Measurements from ENCODE around the gene HAS3. TPM values are rescaled to one million over a fixed set of nuclear protein-coding genes. Genes with fewer than 3 reads are reported as not detected.
A peak's percentile ranks its signal among the peaks of the same experiment; 100 is the strongest.
"Not testable (repeated sequence)": the region's sequence is repeated elsewhere in the genome, so short reads cannot be mapped to it uniquely, and the experiment has no call there.

Gene HAS3
- total RNA-seq, 2 experiments from 2014 or later: 0.67 to 0.84 TPM

DNA sequence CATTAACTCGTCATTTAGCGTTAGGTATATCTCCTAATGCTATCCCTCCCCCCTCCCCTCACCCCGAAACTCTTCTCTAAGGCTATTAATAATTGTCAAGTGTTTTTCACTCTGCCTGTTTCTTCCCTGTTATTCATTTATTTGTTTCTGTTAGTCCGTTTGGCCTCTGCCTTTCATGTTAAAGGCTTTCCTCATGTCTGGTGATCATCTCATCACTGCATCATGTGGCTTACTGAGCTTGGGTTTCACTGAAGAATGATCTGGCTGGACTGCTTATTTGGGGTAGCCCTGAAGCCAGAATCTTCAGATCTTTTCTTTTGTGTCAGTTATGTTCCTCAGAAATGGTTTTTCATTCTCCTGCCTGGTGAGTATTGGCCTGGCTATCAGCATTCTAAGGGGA is 36.5 kb downstream of the HAS3 start:
- peaks cover 6% of the 10 kb centered on the region for H3K4me1 Mint-ChIP-seq
- no peak for DNase-seq
- H3K4me3 Mint-ChIP-seq: no peak overlapping the region
- no peak overlapping the region for H3K27ac Mint-ChIP-seq
- POLR2A ChIA-PET: no interaction called here
- CTCF ChIA-PET: interaction anchor here (1.3 kb wide), 1 partner anchor 43 kb away, joined by 3 read pairs; no protein-coding TSS in a partner anchor
- H3K36me3 Mint-ChIP-seq (ENCODE audit: low read depth): peaks cover 60% of the 10 kb centered on the region
- H3K27me3 Mint-ChIP-seq: no peaks in the 10 kb centered on the region
- no peaks in the 10 kb centered on the region for H3K9me3 Mint-ChIP-seq

GRCh38 chr16:69143116-69143515 is 37.7 kb downstream of the HAS3 start:
- ChIA-PET POLR2A (no interaction called here), CTCF (no interaction called here)
- no peak overlapping the region for H3K4me3 Mint-ChIP-seq
- DNase-seq: no peak
- H3K4me1 Mint-ChIP-seq: no peaks in the 10 kb centered on the region
- H3K27me3 Mint-ChIP-seq: no peaks in the 10 kb centered on the region
- H3K36me3 Mint-ChIP-seq (ENCODE audit: low read depth): peaks cover 55% of the 10 kb centered on the region
- no peak overlapping the region for H3K27ac Mint-ChIP-seq
- H3K9me3 Mint-ChIP-seq: no peaks in the 10 kb centered on the region

GRCh38 chr16:69145658-69146057 is 40.2 kb downstream of the HAS3 start:
- Mint-ChIP-seq H3K9me3 (no peaks in the 10 kb centered on the region), H3K27me3 (no peaks in the 10 kb centered on the region), H3K36me3 (ENCODE audit: low read depth) (peaks cover 44% of the 10 kb centered on the region), H3K27ac (peak overlapping the region; percentile 44), H3K4me3 (no peak overlapping the region), H3K4me1 (no peaks in the 10 kb centered on the region)
- CTCF ChIA-PET: no interaction called here
- DNase-seq: no peak
- POLR2A ChIA-PET: no interaction called here

GRCh38 chr16:69149621-69150020 is 44.2 kb downstream of the HAS3 start:
- CTCF ChIA-PET: interaction anchor here (0.6 to 3.5 kb wide), 10 partner anchors 9 to 363 kb away, joined by 3 to 18 read pairs (median 5); partner anchors contain the start of genes CHTF8 and UTP4
- POLR2A ChIA-PET, H3K4me3 Mint-ChIP-seq, H3K27ac Mint-ChIP-seq, H3K27me3 Mint-ChIP-seq, DNase-seq, H3K9me3 Mint-ChIP-seq, H3K4me1 Mint-ChIP-seq: not testable (repeated sequence)
- peaks cover 44% of the 10 kb centered on the region for H3K36me3 Mint-ChIP-seq (ENCODE audit: low read depth)

- peak; percentile 76 for DNase-seq
- no peak overlapping the region for H3K4me3 Mint-ChIP-seq
- POLR2A ChIA-PET: no interaction called here
- CTCF ChIA-PET: interaction anchor here (0.6 to 3.5 kb wide), 17 partner anchors 9 to 671 kb away, joined by 3 to 18 read pairs (median 4); partner anchors contain the start of genes CHTF8, SNTB2 and UTP4
- no peaks in the 10 kb centered on the region for H3K27me3 Mint-ChIP-seq
- H3K27ac Mint-ChIP-seq: no peak overlapping the region
- peaks cover 47% of the 10 kb centered on the region for H3K36me3 Mint-ChIP-seq (ENCODE audit: low read depth)
- H3K4me1 Mint-ChIP-seq: no peaks in the 10 kb centered on the region
- no peaks in the 10 kb centered on the region for H3K9me3 Mint-ChIP-seq
Observed at GRCh38 chr16:69150146-69150865, 44.9 kb downstream of the HAS3 start.

DNA sequence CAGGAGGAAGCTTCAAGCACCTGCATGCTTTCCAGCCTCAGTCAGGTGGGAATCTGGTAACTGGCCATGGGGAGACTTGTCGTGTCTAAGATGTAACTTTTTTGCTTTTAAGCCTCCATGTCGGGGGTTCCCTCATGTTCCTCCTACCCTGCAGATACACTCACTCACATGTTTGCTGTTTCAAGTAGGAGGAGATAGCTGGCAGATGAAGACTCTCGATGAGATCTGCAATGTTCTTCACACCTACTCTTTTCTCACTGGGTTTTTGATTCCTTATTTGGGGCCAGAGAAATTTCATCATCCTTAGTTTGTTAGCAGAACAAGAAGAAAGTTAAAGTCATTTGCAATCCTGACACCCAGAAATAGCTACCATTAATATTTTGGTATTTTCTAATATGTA is 51.7 kb downstream of the HAS3 start:
- no peak overlapping the region for H3K4me3 Mint-ChIP-seq
- no peak overlapping the region for H3K27ac Mint-ChIP-seq
- ChIA-PET CTCF (interaction anchor here (0.9 to 2.3 kb wide), 4 partner anchors 8 to 129 kb away, joined by 3 to 9 read pairs (median 4); no protein-coding TSS in a partner anchor), POLR2A (no interaction called here)
- no peak for DNase-seq
- H3K27me3 Mint-ChIP-seq: no peaks in the 10 kb centered on the region
- H3K36me3 Mint-ChIP-seq (ENCODE audit: low read depth): peaks cover 61% of the 10 kb centered on the region
- no peaks in the 10 kb centered on the region for H3K9me3 Mint-ChIP-seq
- peaks cover 2% of the 10 kb centered on the region for H3K4me1 Mint-ChIP-seq

DNA sequence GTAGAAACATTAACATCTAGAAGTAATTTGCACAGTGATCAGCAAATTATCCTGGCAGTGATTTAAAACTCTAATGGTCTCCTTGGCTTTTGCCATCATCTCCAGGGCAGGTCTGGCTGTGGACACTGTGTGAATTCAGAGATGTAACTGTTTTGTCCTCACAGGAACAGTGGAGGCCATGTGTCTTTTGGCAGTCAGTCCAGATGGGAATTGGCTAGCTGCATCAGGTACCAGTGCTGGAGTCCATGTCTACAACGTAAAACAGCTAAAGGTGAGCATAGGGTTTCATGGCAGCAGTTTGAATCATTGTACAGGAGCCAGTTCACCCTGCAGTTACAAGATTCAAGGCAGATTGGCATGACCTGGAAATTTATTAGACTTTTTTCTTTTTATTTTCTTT is 54.7 kb downstream of the HAS3 start:
- peaks cover 60% of the 10 kb centered on the region for H3K36me3 Mint-ChIP-seq (ENCODE audit: low read depth)
- H3K27me3 Mint-ChIP-seq: no peaks in the 10 kb centered on the region
- no peak overlapping the region for H3K4me3 Mint-ChIP-seq
- CTCF ChIA-PET: interaction anchor here (2.7 kb wide), 1 partner anchor 10 kb away, joined by 7 read pairs; no protein-coding TSS in a partner anchor
- H3K27ac Mint-ChIP-seq: no peak overlapping the region
- POLR2A ChIA-PET: no interaction called here
- no peaks in the 10 kb centered on the region for H3K9me3 Mint-ChIP-seq
- DNase-seq: no peak
- H3K4me1 Mint-ChIP-seq: peaks cover 7% of the 10 kb centered on the region

- Mint-ChIP-seq H3K9me3 (no peaks in the 10 kb centered on the region), H3K27ac (no peak overlapping the region), H3K27me3 (no peaks in the 10 kb centered on the region), H3K4me1 (peaks cover 35% of the 10 kb centered on the region), H3K36me3 (ENCODE audit: low read depth) (peaks cover 64% of the 10 kb centered on the region), H3K4me3 (no peak overlapping the region)
- ChIA-PET POLR2A (interaction anchor here (0.6 to 1.4 kb wide), 2 partner anchors 21 to 1144 kb away, joined by 4 read pairs; partner anchors contain the start of gene SNTB2), CTCF (interaction anchor here (1.5 to 4.7 kb wide), 4 partner anchors 8 to 21 kb away, joined by 5 to 34 read pairs (median 10); partner anchors contain the start of gene SNTB2)
- DNase-seq: no peak
Observed at GRCh38 chr16:69165584-69165983, 60.1 kb downstream of the HAS3 start.

- peak; percentile 65 for DNase-seq
- ChIA-PET CTCF (interaction anchor here (2.0 to 4.7 kb wide), 3 partner anchors 9 to 17 kb away, joined by 9 to 34 read pairs (median 10); no protein-coding TSS in a partner anchor), POLR2A (interaction anchor here (0.5 to 1.4 kb wide), 4 partner anchors 10 to 1145 kb away, joined by 3 to 4 read pairs (median 4); partner anchors contain the start of gene SNTB2)
- H3K36me3 Mint-ChIP-seq (ENCODE audit: low read depth): peaks cover 59% of the 10 kb centered on the region
- H3K4me1 Mint-ChIP-seq: peaks cover 37% of the 10 kb centered on the region
- no peaks in the 10 kb centered on the region for H3K27me3 Mint-ChIP-seq
- H3K27ac Mint-ChIP-seq: peak overlapping the region; percentile 74
- H3K9me3 Mint-ChIP-seq: no peaks in the 10 kb centered on the region
- H3K4me3 Mint-ChIP-seq: no peak overlapping the region
Observed at GRCh38 chr16:69166221-69166833, 60.9 kb downstream of the HAS3 start.

- ChIA-PET POLR2A (interaction anchor here (0.7 kb wide), 1 partner anchor 9 kb away, joined by 3 read pairs; no protein-coding TSS in a partner anchor), CTCF (interaction anchor here (0.7 to 4.7 kb wide), 8 partner anchors 10 to 1897 kb away, joined by 3 to 34 read pairs (median 4); no protein-coding TSS in a partner anchor)
- no peaks in the 10 kb centered on the region for H3K9me3 Mint-ChIP-seq
- peaks cover 37% of the 10 kb centered on the region for H3K4me1 Mint-ChIP-seq
- no peaks in the 10 kb centered on the region for H3K27me3 Mint-ChIP-seq
- H3K36me3 Mint-ChIP-seq (ENCODE audit: low read depth): peaks cover 54% of the 10 kb centered on the region
- H3K27ac Mint-ChIP-seq: peak overlapping the region; percentile 74
- no peak overlapping the region for H3K4me3 Mint-ChIP-seq
- no peak for DNase-seq
Observed at GRCh38 chr16:69166946-69167930, 61.8 kb downstream of the HAS3 start.
